GM21825 (cell line): Measurements from ENCODE around the gene IL23R.
A peak's percentile ranks its signal among the peaks of the same experiment; 100 is the strongest.

Experiments
- ATAC-seq: cut with Tn5 transposase; IDR thresholded peaks from one replicate; pipeline ENCODE4 v1.9.1; 2021; ENCODE audit warnings: mild to moderate bottlenecking, moderate library complexity; ENCODE audit not compliant: unreplicated experiment

The IL23R gene

GRCh38 chr1:67148516-67149178, 17.6 kb upstream of the IL23R start:
- peak; percentile 16 for ATAC-seq

GRCh38 chr1:67149179-67149770, 17.0 kb upstream of the IL23R start:
- ATAC-seq, result peak; percentile 84

- ATAC-seq, result no peak
Measured at GRCh38 chr1:67150931-67151330, 15.3 kb upstream of the IL23R start.

GRCh38 chr1:67158401-67158800, 7.9 kb upstream of the IL23R start:
- ATAC-seq, result no peak

GRCh38 chr1:67159233-67159632, 7.0 kb upstream of the IL23R start:
- no peak for ATAC-seq

GRCh38 chr1:67162954-67163353, 3.3 kb upstream of the IL23R start:
- peak; percentile 47 for ATAC-seq

GRCh38 chr1:67165468-67166041, 699 bp upstream of the IL23R start:
- ATAC-seq, result no peak

- no peak for ATAC-seq
Measured at GRCh38 chr1:67169496-67169895, 3.2 kb downstream of the IL23R start.

- no peak for ATAC-seq
Measured at GRCh38 chr1:67169932-67170331, 3.7 kb downstream of the IL23R start.

- no peak for ATAC-seq
Measured at GRCh38 chr1:67170751-67171573, 4.7 kb downstream of the IL23R start.

- no peak for ATAC-seq
Measured at GRCh38 chr1:67171574-67171955, 5.3 kb downstream of the IL23R start.

GRCh38 chr1:67171978-67172377, 5.7 kb downstream of the IL23R start:
- no peak for ATAC-seq

GRCh38 chr1:67173988-67174387, 7.7 kb downstream of the IL23R start:
- no peak for ATAC-seq

- ATAC-seq, result no peak
Measured at GRCh38 chr1:67174716-67175284, 8.5 kb downstream of the IL23R start.

GRCh38 chr1:67175530-67176087, 9.4 kb downstream of the IL23R start:
- no peak for ATAC-seq

GRCh38 chr1:67184838-67185421, 18.7 kb downstream of the IL23R start:
- ATAC-seq, result no peak

- no peak for ATAC-seq
Measured at GRCh38 chr1:67188137-67188536, 21.9 kb downstream of the IL23R start.

- no peak for ATAC-seq
Measured at GRCh38 chr1:67189953-67190352, 23.7 kb downstream of the IL23R start.

- ATAC-seq, result no peak
Measured at GRCh38 chr1:67190410-67190809, 24.2 kb downstream of the IL23R start.

GRCh38 chr1:67190942-67191341, 24.7 kb downstream of the IL23R start:
- ATAC-seq, result no peak
